Posterior cingulate gyrus (tissue), 11 donors: ENCODE data around the gene PRSS36.
"Not testable (repeated sequence)": the region's sequence is repeated elsewhere in the genome, so short reads cannot be mapped to it uniquely, and the experiment has no call there.

Experiments used
- DNase-seq, 10 donors: peaks; one replicate each; pipeline versions ENCODE4 v3.0.0 to v3.0.0-alpha.2; 2020 to 2021; ENCODE audit warnings: mixed read lengths in 3 of 10
- intact Hi-C: fragments of 100-400 bp; cut with DNase I; formaldehyde crosslinking; loops from one replicate; pipeline ENCODE4 v1.15.1; 2023

Gene PRSS36

DNA sequence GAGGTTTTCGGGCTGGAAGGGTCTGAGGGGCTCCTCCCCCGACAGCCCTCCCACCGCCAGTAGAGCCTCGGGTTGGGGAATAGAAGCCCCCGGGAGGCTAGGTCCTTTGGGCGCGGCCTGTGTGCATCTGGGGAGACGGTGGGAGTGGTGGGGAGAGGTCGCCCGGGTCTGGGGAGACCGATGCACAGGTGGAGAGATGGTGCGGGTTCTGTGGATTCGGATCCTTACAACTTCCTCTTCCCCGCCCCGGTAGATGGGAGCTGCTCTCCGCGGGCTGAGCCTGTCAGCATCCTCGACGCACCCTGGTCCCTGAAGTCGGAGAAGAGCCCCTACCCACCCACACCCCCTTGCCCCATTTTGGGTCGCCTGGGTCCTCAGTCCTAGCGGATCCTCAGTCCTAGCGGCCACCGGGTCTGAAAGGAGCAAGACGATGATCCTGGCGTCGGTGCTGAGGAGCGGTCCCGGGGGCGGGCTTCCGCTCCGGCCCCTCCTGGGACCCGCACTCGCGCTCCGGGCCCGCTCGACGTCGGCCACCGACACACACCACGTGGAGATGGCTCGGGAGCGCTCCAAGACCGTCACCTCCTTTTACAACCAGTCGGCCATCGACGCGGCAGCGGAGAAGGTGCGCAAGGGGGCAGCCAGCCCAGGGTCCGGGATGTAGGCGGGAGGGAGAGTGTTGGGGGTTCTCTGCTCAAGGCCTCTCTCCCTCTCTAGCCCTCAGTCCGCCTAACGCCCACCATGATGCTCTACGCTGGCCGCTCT lies 40.9 kb downstream of the PRSS36 start:
- intact Hi-C loops = loop anchor here (5.0 kb wide), 1 partner anchor 33 kb away; no protein-coding TSS in a partner anchor
- no peak for DNase-seq

DNA sequence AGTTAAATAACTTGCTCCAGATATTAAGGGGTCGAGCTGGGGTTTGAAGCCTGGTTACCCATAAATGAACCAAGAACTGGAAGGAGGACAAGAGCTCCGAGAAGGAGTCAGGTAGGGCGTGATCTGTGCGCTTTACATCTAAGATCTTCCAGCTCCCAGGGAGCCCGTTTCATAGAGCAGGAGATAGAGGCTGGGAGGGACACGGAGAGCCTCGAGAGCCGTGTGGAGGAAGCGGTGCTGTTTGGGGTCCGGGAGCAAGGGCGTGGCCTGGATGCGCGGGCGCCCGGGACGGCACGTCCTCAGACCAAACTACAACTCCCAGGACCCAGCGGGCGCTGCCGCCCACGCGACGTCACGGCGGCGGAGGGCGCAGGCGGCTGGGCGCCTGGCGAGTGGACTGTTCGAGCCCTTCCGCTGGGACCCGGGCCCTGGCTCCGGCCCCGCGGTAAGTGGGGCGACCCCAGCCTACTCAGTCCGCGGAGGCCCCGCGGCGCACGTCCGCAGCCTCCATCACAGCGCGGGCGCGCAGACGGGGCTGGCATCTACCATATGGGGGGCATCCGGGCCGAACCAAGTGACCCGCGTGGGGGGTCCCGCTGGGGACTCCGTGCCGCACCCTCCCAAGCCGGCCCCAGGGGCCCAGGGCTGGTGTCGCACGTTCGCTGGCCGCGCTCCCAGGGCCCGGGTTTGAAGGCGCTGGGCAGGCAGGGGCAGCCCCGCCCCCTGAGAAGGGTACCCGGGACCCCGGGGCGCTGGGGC lies 41.7 kb downstream of the PRSS36 start, which contains the start of gene BCKDK:
BCKDK (plus strand) TSS at position 352 of the 759 bp plus-strand sequence. CDS start 838 bp downstream, outside the sequence.
- intact Hi-C loops = loop anchor here (5.0 kb wide), 1 partner anchor 34 kb away; no protein-coding TSS in a partner anchor
- DNase-seq = peak; percentile 66 to 97 (median 77)

DNA sequence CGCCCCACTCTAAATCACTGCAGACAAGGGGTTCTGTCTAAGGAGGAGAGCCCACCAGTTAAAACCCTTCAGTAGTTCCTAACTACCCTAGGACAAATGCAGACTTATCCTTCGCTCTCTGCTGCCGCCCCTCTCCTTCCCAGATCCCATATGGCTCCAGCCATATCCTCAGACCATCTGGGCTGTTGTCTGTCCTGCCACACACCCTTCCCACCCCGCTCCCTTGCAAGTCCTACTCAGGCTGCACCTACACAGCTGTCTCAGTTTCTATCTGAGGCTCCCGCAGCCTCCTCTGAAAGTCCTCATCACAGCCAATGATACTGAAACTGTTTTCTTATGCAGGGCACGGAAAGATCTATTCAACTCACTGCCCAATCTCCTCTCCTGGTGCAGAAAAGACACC lies 42.4 kb downstream of the PRSS36 start:
- DNase-seq = peak in 1 of 10 donors; percentile 78
- intact Hi-C loops = loop anchor here (5.0 kb wide), 1 partner anchor 35 kb away; no protein-coding TSS in a partner anchor

- intact Hi-C loops = loop anchor here (5.0 kb wide), 1 partner anchor 36 kb away; no protein-coding TSS in a partner anchor
- DNase-seq = peak in 2 of 10 donors; percentile 9 to 40
Observed at GRCh38 chr16:31106509-31107464, 43.1 kb downstream of the PRSS36 start.

GRCh38 chr16:31105677-31106213 lies 44.1 kb downstream of the PRSS36 start:
- intact Hi-C loops = loop anchor here (5.0 kb wide), 1 partner anchor 37 kb away; no protein-coding TSS in a partner anchor
- peak; percentile 67 to 96 (median 82) for DNase-seq

DNA sequence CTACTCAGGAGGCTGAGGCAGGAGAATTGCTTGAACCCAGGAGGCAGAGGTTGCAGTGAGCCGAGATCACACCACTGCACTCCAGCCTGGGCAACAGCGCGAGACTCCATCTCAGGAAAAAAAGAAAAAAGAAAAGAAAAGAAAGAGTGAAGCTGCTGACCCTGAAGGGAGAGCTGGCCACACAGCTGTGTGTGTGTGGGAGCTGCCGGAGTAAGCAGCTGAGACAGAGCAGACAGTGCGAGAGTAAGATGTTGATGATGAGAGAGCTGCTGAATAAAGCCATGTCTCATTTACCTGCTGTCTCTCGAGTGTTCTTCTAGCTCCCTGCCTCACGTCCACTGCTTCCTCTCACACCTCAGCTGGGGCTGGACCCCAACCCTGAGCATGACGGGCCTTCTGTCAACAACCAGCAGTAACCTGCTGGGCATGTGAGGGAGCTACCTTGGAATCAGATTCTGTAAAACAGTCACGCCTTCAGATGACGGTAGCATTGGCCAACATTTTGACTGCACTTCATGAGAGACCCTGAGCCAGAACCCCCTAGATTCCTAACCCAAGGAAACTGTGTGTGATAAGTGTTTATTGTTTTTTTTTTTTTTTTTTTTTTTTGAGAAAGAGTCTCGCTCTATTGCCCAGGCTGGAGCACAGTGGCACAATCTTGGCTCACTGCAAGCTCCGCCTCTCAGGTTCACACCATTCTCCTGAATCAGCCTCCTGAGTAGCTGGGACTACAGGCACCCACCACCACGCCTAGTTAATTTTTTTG lies 48.8 kb downstream of the PRSS36 start:
- intact Hi-C loops, DNase-seq: not testable (repeated sequence)

DNA sequence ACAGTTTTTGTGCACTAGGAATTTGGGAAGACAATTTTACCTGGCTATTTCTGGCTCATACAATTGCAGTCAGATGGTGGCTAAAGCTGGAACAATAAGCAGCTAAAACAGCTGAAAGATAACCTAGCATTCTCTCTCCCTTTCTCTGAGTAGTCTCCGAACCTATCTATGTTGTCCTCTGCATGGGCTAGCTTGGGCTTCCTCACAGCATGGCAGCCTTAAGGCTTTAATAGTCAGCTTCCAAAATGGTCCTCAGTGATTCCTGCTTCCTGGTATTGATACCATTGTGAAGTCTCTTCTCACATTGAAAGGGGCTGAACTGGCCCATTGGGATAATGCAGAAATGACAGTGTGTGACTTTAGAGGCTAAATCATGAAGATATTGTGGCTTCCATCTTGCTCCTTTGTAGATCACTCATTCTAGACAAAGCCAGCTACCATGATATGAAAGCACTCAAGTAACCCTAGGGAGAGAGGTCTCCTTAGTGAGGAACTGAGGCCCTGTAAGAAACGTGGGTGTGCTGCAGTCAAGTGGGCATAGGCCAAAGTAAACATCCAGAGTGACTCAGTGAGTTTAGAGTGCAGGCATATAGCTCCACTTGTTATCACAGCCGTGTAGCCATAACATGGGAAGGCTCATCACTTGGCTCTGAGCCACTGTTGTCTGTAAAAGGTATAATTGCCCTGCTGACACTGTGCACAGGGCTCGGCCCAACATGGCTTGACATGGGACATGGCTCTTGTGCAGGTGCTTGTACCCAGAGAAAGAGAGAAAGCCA lies 49.8 kb downstream of the PRSS36 start:
- intact Hi-C loops = loop anchor here (5.0 kb wide), 1 partner anchor 113 kb away; the partner anchor contains the start of gene HSD3B7
- no peak for DNase-seq

DNA sequence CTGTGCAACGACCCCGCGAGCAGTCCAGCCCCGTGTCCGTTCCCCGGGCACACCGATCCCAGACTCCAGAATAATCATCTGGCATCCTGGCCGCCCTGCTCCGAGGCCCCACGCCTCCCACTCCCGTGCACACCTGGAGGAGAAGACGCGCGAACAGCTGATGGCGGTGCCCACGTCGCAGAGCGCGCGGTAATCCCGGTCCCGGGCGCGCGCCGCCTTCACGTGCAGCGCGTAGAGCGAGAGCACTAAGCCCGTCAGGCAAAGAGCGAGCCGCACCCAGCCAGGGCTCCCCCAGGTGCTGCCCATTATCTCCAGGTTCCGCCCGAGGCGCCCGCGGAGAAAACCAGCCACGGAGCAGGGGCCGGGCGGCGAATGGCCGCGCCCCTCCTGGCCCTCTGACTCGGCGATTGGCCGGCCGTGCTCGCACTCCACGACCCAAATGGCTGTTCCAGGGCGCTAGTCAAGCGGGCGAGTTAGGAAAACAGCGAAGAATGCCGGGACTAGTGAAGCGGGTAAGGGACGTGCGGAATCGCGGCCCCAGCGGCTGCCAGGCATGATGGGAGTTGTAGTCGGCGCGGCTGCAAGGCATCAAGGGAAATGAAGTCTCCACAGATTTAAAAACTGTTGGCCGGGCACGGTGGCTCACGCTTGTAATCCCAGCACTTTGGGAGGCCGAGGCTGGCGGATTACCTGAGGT lies 55.3 kb downstream of the PRSS36 start, which contains the start of gene VKORC1:
VKORC1 (minus strand) TSS at position 374 of the 697 bp plus-strand sequence; CDS start at position 306, 68 bp downstream.
- DNase-seq = peak; percentile 90 to 99 (median 94)
- intact Hi-C loops = loop anchor here (1.0 to 5.0 kb wide), 2 partner anchors 48 to 107 kb away; partner anchors contain the start of gene HSD3B7

DNA sequence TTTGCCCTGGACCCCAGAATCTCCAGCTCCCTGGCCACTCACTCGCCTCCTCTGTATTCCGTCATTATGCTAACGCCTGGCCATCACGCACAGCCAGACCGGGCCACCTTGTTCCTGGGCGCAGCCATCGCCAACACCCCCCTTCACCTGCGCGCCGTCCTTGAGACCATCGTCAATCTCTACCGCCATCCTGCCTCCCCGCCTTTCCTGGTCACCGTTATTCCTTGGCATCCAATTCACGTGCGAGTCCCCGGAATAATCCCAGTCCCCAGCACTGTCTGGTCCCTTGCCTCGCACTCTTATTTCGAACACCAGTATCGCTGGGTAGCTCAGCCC lies 55.8 kb downstream of the PRSS36 start:
- intact Hi-C loops = loop anchor here (1.0 kb wide), 1 partner anchor 48 kb away; no protein-coding TSS in a partner anchor
- peak in 1 of 10 donors; percentile 81 for DNase-seq

GRCh38 chr16:31093132-31093703 lies 56.6 kb downstream of the PRSS36 start:
- intact Hi-C loops = no loop called here
- DNase-seq = peak in 4 of 10 donors; percentile 32 to 76 (median 51)

DNA sequence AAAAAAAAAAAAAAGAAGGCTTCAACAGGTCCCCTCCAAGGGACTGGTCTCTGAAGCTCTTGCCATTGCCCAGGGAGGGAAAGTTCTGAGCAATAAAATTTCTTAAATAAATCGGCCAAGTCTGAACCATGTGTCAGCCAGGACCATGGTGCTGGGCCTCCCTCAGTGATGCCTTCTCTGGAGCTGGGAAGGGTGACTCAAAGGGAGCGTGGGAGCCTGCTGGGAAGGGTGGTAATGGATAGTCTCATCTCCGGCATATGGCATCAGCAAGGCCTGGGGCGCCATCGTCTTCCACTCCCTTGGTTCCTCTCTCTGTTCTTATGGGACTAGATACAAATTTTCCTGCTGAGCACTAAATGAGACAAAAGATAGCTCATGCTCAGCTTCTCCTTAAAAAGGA lies 57.5 kb downstream of the PRSS36 start:
- peak in 2 of 10 donors; percentile 53 to 87 for DNase-seq
- intact Hi-C loops = no loop called here

DNA sequence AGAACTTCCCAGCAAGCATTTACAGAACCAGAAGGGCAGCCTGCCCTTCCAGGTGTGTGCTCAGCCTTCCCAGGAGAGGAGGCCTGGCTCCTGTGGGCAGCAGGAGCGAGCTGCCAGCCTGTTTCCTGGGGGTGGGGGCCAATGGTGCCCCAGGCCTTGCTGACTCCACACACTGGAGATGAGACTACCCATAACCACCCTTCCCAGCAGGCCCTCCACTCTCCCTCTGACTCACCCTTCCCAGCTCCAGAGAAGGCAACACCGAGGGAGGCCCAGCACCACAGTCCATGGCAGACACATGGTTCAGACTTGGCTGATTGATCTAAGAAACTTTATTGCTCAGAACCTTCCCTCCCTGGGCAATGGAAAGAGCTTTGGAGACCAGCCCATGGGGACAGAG lies 59.3 kb downstream of the PRSS36 start:
- peak in 1 of 10 donors; percentile 35 for DNase-seq
- intact Hi-C loops = no loop called here

DNA sequence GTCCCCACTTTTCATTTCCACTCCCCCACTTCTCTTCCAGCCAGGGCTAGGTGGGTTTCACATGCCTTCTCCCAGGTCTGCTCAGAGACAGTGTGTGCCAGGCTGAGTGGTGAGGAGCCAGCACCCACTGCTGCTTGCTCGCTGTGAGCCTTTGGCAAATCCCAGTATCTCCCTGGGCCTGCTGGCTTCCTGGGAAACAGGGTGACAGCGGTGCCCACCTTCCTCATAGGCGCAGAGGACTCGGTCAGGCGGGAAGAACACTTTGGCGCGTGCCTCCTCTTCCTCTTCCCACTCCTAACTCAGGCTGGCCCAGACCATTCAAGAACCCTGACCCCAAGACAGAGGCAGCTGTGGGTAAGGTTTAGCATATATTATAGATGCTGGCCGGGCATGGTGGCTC lies 60.7 kb downstream of the PRSS36 start:
- intact Hi-C loops = no loop called here
- peak in 1 of 10 donors; percentile 47 for DNase-seq
